Measurements from ENCODE around the gene KRT81.
A peak's percentile ranks its signal among the peaks of the same experiment; 100 is the strongest.

Gene KRT81

DNA sequence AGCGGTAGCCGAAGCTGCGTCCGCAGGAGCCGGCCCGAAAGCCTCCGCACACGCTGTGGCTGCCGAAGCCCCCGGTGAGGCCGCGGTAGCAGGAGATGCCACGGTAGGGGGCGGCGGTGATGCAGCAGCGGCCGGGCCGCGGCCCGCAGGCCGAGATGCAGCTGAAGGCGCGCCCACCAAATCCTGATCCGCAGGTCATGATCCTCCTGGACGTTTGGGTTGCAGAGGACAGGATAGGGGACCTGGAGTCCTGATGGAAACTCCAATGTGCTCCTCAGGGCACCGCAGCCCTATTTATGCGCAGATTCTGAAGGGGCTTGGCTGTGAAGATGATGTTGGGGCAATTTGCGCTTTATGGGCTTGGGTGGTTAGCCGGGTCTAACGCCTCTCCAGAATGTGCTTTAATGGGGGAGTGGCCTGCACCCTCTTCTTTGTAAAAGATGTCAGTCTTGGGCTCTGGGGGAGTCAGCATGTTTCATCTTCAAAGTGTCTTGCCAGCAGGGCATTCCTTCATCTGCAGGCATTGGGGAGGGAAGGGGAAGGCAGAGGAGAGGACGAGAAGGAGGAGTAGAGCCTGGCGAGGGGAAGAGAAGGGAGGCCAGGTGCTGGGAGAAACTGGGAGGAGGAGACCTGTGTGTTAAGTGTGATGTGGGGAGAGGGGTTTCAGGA, at the start of gene KRT81:
TSS of gene KRT81 (minus strand) at position 268 of the 669 bp plus-strand sequence. CDS start at position 199, 69 bp downstream.
- DNase-seq (ENCODE audit: low spot score) = no peak

DNA sequence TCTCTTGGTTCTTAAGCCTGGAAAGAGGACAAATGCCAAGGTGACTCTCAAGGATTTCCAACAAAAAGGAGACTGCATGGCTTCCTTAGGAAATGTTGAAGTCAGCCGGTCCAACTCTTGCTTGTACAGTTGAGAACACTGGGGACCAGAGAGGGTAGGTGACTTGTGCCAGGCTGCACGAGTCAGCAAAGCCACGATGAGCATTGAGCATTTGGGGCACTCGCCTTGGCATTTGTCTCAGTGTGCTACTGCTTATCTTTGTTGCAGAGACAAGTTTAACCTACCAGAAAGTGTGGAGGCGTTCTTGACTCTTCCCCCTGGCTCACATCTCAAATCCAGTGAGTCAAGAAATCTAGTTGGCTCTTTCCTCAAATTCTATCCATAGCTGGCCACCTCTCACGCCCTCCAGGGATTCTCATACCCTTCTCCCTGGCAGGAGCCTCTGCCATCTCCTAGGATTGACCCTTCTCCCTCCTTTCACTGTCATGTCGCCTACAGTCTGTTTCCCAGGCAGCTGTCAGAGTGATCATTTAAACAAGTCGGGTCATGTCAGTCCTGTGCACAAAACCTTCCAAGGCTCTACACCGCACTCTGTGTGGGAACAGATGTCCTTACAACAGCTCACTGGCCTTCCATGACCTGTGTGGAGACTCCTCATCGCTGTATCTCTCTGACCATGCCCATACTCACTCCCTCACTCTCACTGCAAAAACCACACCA, 47.1 kb upstream of the KRT81 start:
- no peak for DNase-seq (ENCODE audit: low spot score)

DNA sequence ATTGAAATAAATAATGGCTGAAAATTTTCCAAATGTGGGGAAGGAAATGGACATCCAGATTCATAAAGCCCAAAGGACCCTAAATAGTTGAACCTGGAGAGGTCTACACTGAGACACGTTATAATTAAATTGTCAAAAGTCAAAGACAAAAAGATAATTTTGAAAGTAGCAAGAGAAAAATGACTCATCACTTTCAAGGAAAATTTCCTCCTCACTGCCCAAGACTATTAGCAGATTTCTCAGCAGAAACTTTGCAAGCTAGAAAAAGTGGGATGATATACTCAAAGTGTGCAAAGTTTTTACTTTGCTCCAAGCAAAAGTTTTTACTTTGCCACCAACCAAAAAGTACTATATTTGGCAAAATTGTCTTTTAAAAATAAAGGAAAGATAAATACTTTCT, 45.7 kb upstream of the KRT81 start:
- DNase-seq (ENCODE audit: low spot score) = no peak

DNA sequence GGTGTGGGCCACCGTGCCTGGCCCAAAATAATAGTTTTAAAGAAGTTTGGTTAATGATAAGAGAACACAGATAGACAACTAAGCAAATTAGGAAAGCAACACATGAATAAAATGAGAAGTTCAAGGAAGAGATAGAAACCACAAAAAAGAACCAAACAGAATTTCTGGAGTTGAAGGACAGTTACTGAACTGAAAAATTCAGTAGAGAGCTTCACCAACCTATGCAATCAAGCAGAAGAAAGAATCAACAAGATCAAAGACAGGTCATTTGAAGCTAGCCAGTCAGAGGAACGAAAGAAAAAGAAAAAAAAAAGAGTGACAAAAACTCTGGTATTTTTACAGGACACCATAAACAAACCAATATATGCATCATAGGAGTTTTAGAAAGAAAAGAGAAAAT, 45.3 kb upstream of the KRT81 start:
- DNase-seq (ENCODE audit: low spot score) = no peak

DNA sequence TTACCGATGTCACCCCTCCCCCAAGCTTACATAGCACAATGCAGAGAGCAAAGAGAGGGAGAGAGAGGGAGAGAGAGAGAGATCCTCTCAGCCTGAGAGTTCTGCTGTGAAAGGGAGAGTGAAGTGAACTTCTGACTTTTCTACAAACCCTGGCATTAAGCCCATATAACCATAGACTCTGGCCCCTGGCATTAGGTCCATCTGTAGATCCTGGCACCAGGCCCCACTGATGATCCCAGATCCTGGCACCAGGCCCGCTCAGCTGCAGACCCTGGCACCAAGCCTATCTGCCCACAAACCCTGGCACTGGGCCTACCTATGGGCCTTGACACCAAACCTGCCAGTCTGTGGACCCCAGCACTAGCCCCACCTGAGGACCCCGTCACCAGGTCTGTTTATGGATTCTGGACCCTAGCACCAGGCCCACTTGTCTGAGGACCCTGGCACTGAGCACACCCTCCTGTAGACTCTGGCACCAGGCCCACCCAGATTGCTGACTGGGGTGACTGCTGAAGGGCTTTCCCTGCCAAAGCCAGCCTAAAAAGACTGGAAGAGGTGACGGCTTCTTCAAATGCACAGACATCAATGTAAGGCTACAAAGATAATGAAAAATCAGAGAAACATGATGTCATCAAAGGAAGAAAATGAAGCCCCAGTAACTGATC, 44.4 kb upstream of the KRT81 start:
- DNase-seq (ENCODE audit: low spot score) = no peak

DNA sequence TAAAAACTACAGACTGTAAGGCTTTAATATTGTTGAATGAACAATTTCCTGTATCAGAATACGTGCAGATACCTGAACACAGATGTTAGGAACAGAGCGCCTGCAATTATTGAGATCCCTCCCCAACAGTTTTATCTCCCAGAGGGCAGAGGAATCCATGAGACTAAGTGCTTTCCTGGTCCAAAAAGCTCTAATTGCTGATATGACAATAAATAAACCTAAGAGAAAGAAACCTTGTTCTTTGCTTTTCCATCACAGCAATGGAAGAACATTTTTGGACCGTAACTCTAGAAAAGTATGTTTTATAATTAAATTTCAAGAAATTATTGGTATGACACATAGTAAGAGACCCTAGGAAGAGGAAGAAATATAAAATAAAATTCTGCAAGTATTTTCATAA, 42.9 kb upstream of the KRT81 start:
- no peak for DNase-seq (ENCODE audit: low spot score)

DNA sequence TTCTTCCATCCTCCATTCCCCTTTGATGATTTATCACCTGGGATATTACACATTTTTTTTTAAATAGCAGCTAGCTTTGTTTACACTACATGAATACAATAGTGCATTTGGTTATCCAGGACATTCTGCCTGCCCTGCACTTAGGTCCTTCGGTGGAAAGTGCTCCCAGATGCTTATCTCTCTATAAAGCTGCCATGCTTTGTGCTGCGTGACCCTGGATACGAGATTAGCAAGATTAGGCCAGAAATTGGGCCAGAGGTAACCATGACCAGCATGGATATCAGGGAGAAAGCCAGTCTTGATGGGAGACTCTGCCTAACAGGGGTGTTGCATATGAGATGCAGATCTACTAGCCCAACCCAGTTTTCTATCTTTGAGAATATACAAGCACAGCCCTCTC, 42.0 kb upstream of the KRT81 start:
- no peak for DNase-seq (ENCODE audit: low spot score)

DNA sequence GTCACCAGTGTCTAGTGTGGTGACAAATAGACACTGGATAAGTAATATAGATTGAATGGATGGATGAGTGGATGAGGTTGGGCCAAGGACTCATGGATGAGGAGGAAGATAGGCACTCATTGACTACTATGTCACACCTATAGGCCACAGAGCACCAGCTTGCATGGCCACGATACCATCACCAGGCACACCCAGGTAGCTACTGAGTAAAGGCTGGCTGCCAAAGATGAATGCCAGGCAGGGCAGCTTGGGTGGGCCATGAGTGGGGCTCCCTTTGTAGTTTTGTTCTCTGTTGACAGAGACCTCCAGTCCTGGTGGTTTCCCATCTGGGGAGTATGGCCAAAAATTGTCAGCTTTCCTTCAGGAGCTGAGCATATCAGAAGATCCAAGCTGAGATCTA, 41.0 kb upstream of the KRT81 start:
- DNase-seq (ENCODE audit: low spot score) = no peak

DNA sequence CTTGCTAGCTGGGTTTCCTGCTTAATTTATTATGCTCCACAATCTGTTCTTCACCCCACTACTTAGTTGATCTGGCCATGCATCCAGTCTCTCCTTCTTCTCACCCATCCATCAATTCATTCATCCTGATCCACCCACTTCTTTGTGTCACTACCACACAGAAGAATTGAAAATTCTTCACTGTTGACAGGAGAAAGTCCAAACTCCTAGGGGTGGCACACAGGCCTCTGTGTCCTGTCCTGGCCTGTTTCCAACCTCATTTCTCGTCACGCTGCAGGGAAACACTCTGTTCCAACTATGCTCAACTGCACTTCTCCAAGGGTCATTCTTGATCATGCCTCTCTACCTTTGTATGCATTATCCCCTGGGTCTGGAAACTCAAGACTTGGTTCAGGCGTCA, 40.5 kb upstream of the KRT81 start:
- DNase-seq (ENCODE audit: low spot score) = no peak

DNA sequence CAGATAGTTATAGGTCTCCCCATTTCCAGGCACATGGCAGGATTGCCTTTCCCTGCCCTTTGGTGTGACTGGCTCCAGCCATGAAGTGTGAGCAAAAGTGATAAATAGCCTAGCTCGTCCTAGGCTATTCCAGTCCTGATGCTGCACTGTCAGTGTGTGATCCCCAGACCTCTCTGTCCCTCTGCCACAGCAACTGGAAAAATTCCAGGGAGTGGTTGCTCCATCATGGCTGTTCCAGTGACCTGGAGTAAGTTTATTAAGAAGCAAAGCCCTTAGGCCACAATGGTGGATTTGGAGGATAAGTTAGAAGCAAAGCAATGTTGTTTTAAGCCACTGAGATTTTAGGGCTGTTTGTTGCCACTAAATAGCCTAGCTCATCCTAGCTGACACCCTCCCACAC, 39.7 kb upstream of the KRT81 start:
- no peak for DNase-seq (ENCODE audit: low spot score)

DNA sequence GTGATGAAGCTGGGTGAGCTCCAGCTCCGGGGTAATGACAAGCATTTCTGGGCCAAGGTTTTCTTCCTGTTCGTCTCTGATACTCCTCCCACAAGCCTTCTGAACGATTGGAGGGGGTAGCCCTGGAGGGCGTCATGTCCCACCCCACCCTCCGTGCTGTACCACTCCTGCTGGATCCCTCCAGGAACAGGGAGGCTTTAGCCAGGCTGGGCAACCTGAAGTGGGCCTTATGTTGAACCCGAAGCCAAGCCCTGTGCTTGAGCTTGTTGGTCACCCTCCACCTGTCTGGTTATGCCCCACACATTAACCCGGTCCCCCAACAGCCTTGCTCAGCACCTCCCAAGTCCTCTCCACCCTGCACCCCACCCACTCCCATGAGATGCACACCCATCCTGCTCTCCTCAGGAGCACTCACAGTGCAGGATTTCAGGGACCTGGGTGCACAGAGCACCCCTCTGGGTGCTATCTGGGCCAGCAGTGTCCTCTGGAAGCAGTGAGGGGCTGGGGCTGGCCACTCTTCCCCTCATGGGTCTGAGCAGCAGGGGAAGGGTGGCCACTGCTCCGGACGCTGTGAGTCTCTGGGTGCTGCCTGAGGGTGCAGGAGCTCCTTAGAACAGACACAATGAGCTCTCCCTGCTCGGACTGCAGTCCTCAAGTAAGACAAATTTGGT, 36.6 kb upstream of the KRT81 start:
- DNase-seq (ENCODE audit: low spot score) = no peak

DNA sequence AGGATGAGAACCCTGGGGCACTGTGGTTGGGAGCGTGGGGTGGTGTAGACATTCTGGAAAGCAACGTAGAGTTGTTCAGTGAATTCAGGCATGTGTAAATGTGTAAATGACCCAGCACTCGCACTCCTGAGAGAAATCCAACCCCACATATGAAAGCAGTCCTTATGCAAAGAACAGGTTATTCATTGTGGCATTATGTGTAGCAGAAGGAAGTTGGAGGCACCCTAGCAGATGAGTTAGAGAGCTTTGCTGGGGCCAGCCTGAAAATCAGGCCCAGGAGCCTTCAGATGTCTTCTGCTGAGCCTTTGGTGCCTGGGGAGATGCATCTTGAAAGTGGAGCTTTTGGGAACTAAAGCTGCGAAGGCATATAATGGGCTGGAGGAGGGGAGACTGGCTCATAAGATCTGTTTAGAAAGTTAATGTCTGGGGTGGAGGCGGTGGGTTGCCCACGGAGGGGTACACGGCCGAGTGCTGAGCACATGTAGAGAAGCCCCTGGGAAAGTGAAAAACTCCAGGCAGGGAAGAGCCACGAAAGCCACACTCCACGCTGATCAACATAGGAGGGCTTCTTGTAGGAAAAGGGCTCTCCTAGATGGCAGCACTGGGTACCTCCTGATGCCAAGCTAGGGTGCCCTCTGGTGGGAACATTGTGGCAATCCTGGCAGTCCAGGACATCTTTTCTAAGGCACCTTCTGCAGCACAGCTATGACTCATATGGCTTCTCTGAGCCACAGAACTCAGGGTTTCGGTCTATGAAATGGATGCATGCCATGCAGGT, 35.9 kb upstream of the KRT81 start:
- peak; percentile 88 for DNase-seq (ENCODE audit: low spot score)

DNA sequence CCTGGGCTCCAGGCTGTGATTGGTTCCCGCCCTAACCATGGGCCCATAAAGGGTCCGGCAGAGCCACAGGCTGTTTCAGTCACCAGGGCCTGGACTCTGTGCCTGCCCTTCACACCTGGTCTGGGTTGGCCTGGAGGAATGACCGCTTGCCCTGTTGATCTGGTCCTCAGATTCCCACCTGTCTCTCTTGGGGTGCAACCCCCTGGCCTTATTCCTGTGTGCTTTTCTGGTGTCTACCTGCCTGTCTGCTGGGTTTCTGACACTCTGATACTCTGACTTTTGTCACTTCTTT, 32.8 kb upstream of the KRT81 start:
- DNase-seq (ENCODE audit: low spot score) = no peak

DNA sequence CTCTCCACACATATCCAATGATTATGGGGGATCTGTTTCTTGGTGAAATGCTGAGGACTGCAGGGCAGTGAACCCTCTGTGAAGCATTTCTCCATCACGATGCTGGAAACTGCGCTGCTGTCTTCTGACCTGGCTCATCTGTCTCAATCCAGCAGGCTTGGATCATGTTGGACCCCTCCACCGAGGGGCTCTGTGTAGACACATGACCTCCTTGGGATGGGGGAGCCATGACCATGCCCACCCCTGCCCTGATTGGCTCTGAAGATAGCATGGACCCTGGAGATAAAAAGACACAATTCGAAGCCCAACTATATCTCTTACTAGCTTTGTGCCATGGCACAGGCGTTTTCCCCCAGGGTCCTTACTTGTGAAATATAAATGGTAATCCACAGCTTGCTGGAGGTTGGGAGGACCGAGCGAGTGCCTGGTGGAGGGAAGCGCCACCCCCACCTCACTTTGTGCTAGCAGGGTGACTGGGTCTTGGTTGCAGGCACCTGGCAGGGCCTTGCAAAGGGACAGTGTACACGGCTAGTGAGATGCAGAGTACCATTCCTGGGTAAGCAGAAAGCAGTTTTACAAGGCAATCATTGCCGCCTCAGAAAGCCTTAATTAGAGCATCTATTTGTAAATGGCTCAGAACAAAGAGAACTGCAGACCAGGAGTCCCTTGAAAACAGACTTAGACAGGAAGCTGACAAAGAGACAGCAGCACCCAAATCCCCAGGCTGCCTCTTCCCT, 32.2 kb upstream of the KRT81 start:
- no peak for DNase-seq (ENCODE audit: low spot score)

DNA sequence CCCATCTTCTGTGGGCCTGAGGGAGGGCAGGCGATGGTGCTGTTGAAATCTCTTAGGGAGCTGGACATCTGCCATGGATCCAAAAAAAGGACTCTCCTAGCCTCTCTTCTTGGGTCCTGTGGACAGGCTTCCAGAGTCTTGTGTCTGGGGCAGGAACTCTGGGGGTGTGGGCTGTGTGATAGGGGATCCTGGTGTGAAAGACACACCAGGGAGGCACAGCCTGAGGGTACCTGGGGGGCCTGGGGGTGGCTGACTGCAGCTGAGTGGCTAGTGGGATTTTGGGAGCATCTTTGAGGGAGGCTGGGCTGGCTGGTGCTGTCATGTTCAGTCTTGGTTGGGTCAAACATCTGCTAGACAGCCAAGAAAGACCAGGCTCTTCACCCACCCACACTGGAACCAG, 31.7 kb upstream of the KRT81 start:
- no peak for DNase-seq (ENCODE audit: low spot score)

DNA sequence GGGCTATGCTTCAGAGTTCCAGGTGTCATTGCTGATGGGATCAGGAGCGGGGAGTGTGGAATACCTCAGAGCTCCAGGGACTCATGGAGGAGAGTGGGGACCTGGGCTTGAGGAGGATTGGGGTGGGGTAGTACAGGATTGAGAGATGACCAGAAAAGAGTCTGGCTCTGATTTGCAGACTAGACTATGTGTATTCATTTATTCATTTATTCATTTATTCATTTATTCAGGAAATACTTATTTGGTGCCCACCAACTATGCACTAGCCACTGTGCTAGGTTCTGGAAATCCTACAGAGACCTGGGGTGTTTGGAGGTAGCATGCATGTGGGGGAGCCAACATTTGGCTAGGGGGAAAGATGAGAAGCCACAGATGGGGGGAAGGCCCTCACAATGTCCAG, 30.7 kb upstream of the KRT81 start:
- DNase-seq (ENCODE audit: low spot score) = no peak

DNA sequence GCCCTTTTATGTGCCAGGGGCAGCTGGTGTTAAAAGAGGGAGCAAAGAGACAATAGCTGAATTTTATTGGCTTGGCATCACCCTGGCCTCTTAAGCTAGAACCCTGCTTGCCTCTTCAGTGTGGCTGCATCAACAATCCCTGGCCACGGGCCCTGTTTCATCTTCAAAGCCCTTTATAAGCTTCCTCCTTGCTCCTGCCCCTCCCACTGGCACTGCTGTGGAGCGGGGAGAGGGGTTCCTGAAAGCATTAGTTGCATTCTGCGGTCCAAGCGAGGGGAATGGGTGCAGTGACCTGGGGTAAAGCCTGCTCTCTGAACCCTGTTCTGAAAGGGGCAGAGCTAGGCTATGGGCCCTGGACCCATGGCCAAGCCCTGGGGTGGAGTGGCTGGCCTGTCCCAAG, 30.1 kb upstream of the KRT81 start:
- no peak for DNase-seq (ENCODE audit: low spot score)

DNA sequence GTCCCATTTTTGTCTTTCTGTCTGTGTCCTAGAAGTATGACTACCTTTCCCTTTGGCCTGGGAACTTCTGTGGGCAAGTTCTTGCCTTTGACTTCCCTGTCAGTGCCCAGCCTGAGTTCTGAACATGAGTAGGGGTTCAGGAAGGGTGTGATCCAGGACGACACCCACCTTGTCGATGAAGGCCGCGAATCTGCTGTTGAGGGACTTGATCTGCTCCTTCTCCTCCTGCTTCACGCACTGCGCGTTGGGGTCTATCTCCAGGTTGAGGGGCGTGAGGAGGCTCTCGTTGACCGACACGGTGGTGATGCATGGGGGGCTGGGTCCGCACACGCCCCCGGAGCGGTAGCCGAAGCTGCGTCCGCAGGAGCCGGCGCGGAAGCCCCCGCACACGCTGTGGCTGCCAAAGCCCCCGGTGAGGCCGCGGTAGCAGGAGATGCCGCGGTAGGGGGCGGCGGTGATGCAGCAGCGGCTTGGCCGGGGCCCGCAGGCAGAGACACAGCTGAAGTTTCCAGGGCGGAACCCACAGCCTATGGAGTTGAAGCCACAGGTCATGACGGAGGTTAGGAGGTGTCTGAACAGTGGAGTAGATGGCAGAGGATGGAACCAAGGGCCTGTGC, 29.6 kb upstream of the KRT81 start, which contains the start of gene KRT83:
TSS of gene KRT83 (minus strand) at position 615 of the 617 bp plus-strand sequence. CDS start at position 552, 63 bp downstream.
- DNase-seq (ENCODE audit: low spot score) = no peak

DNA sequence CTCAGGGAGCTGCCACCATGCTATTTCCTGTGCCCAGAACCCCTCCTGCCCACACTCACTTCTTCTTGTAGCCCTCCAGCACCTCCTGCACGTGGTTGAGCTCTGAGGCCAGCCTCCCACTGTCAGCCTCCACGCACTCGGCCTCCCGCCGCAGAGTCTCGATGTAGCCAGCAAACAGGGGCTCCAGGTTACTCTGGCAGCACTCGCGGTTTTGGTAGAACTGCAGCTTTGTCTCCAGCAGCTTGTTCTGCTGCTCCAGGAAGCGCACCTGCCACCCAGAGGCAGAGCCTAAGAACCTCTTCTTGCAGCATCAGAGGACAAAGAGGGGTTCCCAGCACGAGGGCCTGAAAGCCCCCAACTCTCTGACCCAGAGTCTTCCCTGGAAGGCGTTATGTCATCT, 27.8 kb upstream of the KRT81 start:
- no peak for DNase-seq (ENCODE audit: low spot score)

DNA sequence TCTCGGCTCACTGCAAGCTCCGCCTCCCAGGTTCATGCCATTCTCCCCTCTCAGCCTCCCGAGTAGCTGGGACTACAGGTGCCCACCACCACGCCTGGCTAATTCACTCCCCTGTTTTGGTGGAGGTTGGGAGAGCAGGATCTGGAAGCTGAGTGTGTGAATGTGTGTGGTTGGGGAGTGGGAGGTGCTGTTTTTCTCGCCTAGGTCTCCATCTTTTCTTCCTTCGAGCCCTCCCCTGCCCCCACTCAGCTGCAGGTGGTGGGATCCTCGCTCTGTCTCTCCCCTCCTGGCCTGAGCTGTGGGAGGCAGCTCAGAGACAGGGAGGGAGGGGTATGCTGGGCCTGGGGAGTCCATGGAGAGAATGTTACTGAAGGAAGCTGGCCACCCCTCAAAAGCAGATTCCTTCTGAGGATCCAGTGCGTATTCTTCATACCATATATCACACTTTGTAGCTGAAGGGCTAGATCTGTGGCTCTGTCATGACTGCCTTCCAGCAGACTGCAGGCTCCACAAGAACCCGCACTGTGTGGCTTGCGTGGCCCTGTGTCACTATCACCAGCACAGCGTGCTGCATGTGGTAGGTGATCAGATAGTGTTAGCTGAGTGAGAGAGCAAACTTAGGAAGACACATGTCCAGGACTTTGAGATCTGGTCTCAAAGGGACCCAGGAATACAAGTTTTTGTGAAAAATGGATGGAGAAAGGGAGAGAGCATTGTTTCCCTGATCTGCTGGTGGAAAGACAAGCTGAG, 27.1 kb upstream of the KRT81 start:
- DNase-seq (ENCODE audit: low spot score) = no peak
